GM12874 (cell line): ENCODE data around the gene JMJD1C.

ENCODE experiments used
- CTCF ChIP-seq: IDR thresholded peaks from 2 replicates; pipeline ENCODE4 v1.5.1; 2011; ENCODE audit warnings: low read depth, mild to moderate bottlenecking, control low read depth, low read length, moderate library complexity; ENCODE audit not compliant: insufficient read depth

Gene JMJD1C

GRCh38 chr10:63409465-63410027 lies 56.2 kb downstream of the JMJD1C start:
- no peak for TF ChIP-seq CTCF

- no peak for TF ChIP-seq CTCF
These were observed 58.6 kb downstream of the JMJD1C start for GRCh38 chr10:63407136-63407662.

GRCh38 chr10:63396133-63396761 lies 69.5 kb downstream of the JMJD1C start:
- TF ChIP-seq CTCF = no peak

GRCh38 chr10:63393050-63393449 lies 72.7 kb downstream of the JMJD1C start:
- no peak for TF ChIP-seq CTCF

GRCh38 chr10:63392224-63392623 lies 73.6 kb downstream of the JMJD1C start:
- no peak for TF ChIP-seq CTCF

GRCh38 chr10:63391812-63392211 lies 74.0 kb downstream of the JMJD1C start:
- TF ChIP-seq CTCF = no peak

GRCh38 chr10:63390521-63390920 lies 75.3 kb downstream of the JMJD1C start:
- TF ChIP-seq CTCF = no peak
